Prostate gland (tissue), 2 donors: ENCODE measurements around the gene A2ML1.

ENCODE experiments used
- CTCF ChIP-seq, 4 experiments: fragments of 200-600 bp in 2 of 4; fragments of 450-650 bp in 2 of 4; sonication (generic) in 2 of 4; IDR thresholded peaks; 1 replicate in 3 of 4; 2 replicates in 1 of 4; pipeline ENCODE4 v1.5.1; 2016 to 2019; ENCODE audit warnings: antibody characterized with exemption in 4 of 4, mild to moderate bottlenecking in 2 of 4, moderate library complexity in 2 of 4
- POLR2AphosphoS5 ChIP-seq: sonication (generic); formaldehyde crosslinking; IDR thresholded peaks from one replicate; pipeline ENCODE4 v1.6.1; 2017; ENCODE audit warnings: antibody characterized with exemption

- TF ChIP-seq CTCF (IDR thresholded peaks at IDR 0.05) (no peak), POLR2AphosphoS5 (no peak)
Measured at GRCh38 chr12:8870586-8870985, 48.2 kb downstream of the A2ML1 start.
